ENCODE results near the gene CDHR1.

The CDHR1 gene

GRCh38 chr10:84257343-84258020, 63.1 kb downstream of the CDHR1 start:
- no peak overlapping the region for H3K4me2 ChIP-seq (ENCODE audit: low read length)
- no peak overlapping the region for H3K4me3 ChIP-seq (ENCODE audit: low read length)
- H3K36me3 ChIP-seq (ENCODE audit: insufficient read depth, low read length) = no peaks in the 10 kb centered on the region
- peaks cover 36% of the 10 kb centered on the region for H3K27me3 ChIP-seq (ENCODE audit: control insufficient read depth, insufficient read depth, low read length)
- H3K9me3 ChIP-seq (replicated peaks; ENCODE audit: low read length) = no peaks in the 10 kb centered on the region
- no peaks in the 10 kb centered on the region for H3K4me1 ChIP-seq (ENCODE audit: control insufficient read depth, insufficient read depth, low read length)
- no peak overlapping the region for H3K9ac ChIP-seq (ENCODE audit: low read depth, low read length)

- Histone ChIP-seq H3K9ac (ENCODE audit: low read depth, low read length) (no peak overlapping the region), H3K4me1 (ENCODE audit: control insufficient read depth, insufficient read depth, low read length) (no peaks in the 10 kb centered on the region), H3K9me3 (replicated peaks; ENCODE audit: low read length) (no peaks in the 10 kb centered on the region)
Measured at GRCh38 chr10:84258034-84258695, 63.8 kb downstream of the CDHR1 start.

GRCh38 chr10:84261236-84261915, 67.0 kb downstream of the CDHR1 start:
- H3K9me3 ChIP-seq (replicated peaks; ENCODE audit: low read length) = no peaks in the 10 kb centered on the region

More at GRCh38 chr10:84258034-84258695, 63.8 kb downstream of the CDHR1 start:
- H3K4me2 ChIP-seq (ENCODE audit: low read length) = no peak overlapping the region
- H3K36me3 ChIP-seq (ENCODE audit: insufficient read depth, low read length) = no peaks in the 10 kb centered on the region
- H3K27me3 ChIP-seq (ENCODE audit: control insufficient read depth, insufficient read depth, low read length) = peaks cover 38% of the 10 kb centered on the region
- no peak overlapping the region for H3K4me3 ChIP-seq (ENCODE audit: low read length)

DNA sequence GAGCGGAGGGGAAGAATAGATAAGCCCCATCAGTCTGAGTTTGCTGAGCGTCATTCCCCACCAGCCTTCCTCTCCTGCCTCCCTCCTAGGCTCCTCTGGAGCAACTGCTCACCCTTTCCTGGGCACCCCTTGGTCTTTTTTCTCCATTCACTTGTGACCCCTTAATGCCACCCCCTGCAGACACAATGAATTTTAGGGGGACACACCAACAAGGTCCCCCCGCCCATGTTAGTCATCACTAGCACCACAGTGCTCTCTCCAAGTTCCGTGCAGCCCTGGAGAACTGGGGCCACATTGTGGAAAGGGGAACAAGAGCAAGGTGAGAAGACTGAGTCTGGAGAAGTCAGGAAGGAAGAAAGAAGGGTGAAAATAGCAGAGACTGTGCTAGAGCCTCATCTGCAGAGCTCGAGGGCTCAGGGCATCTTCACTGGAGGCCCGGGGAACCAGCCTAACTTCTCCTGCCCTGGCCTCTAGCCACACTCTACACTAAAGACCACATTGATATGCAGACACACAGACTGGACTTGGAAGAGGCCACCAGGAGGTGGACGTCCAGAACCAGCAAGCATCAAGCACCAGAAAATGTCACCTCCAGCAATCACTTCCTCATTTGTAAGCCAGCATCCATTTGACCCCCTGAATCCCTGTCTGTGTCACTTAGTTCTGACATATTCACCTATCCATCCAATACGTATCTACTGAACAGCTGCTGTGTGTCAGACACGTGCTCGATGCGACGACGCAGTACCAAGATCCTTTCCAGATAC, 68.0 kb downstream of the CDHR1 start:
- Histone ChIP-seq H3K27me3 (ENCODE audit: control insufficient read depth, insufficient read depth, low read length) (peaks cover 23% of the 10 kb centered on the region), H3K4me3 (ENCODE audit: low read length) (no peak overlapping the region), H3K4me2 (ENCODE audit: low read length) (no peak overlapping the region), H3K9ac (ENCODE audit: low read depth, low read length) (no peak overlapping the region), H3K9me3 (replicated peaks; ENCODE audit: low read length) (no peaks in the 10 kb centered on the region), H3K36me3 (ENCODE audit: insufficient read depth, low read length) (no peaks in the 10 kb centered on the region), H3K4me1 (ENCODE audit: control insufficient read depth, insufficient read depth, low read length) (no peaks in the 10 kb centered on the region)

More at GRCh38 chr10:84261236-84261915, 67.0 kb downstream of the CDHR1 start:
- Histone ChIP-seq H3K4me2 (ENCODE audit: low read length) (no peak overlapping the region), H3K27me3 (ENCODE audit: control insufficient read depth, insufficient read depth, low read length) (peaks cover 23% of the 10 kb centered on the region), H3K4me3 (ENCODE audit: low read length) (no peak overlapping the region), H3K4me1 (ENCODE audit: control insufficient read depth, insufficient read depth, low read length) (no peaks in the 10 kb centered on the region), H3K9ac (ENCODE audit: low read depth, low read length) (no peak overlapping the region), H3K36me3 (ENCODE audit: insufficient read depth, low read length) (no peaks in the 10 kb centered on the region)

DNA sequence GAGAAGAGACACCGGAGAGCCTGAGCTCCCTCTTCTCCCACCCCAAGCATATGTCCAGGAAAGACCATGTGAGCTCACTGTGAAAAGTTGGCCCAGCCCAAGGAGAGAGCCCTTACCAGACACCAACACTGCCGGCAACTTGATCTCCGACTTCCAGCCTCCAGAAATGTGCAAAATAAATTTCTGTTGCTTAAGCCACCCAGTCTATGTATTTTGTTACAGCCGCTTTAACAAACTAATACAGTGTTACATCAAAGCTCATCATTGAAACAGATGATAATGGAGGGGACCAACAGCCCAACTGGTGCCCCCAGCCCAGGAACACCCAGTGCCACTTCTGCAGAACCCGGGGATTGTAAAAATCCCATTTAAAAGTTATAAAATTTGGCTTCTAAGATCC, 69.4 kb downstream of the CDHR1 start:
- Histone ChIP-seq H3K4me2 (ENCODE audit: low read length) (no peak overlapping the region), H3K9ac (ENCODE audit: low read depth, low read length) (no peak overlapping the region), H3K27me3 (ENCODE audit: control insufficient read depth, insufficient read depth, low read length) (peaks cover 20% of the 10 kb centered on the region), H3K4me1 (ENCODE audit: control insufficient read depth, insufficient read depth, low read length) (peaks cover 4% of the 10 kb centered on the region), H3K9me3 (replicated peaks; ENCODE audit: low read length) (no peaks in the 10 kb centered on the region), H3K36me3 (ENCODE audit: insufficient read depth, low read length) (no peaks in the 10 kb centered on the region), H3K4me3 (ENCODE audit: low read length) (no peak overlapping the region)

GRCh38 chr10:84264611-84265141, 70.3 kb downstream of the CDHR1 start:
- H3K4me3 ChIP-seq (ENCODE audit: low read length) = no peak overlapping the region
- peaks cover 9% of the 10 kb centered on the region for H3K4me1 ChIP-seq (ENCODE audit: control insufficient read depth, insufficient read depth, low read length)
- H3K4me2 ChIP-seq (ENCODE audit: low read length) = peak overlapping the region; percentile 49
- no peak overlapping the region for H3K9ac ChIP-seq (ENCODE audit: low read depth, low read length)
- no peaks in the 10 kb centered on the region for H3K9me3 ChIP-seq (replicated peaks; ENCODE audit: low read length)
- H3K36me3 ChIP-seq (ENCODE audit: insufficient read depth, low read length) = no peaks in the 10 kb centered on the region
- peaks cover 20% of the 10 kb centered on the region for H3K27me3 ChIP-seq (ENCODE audit: control insufficient read depth, insufficient read depth, low read length)

GRCh38 chr10:84265418-84265817, 71.1 kb downstream of the CDHR1 start:
- no peaks in the 10 kb centered on the region for H3K9me3 ChIP-seq (replicated peaks; ENCODE audit: low read length)
- no peak overlapping the region for H3K9ac ChIP-seq (ENCODE audit: low read depth, low read length)

GRCh38 chr10:84267503-84268126, 73.3 kb downstream of the CDHR1 start:
- Histone ChIP-seq H3K9me3 (replicated peaks; ENCODE audit: low read length) (no peaks in the 10 kb centered on the region), H3K4me3 (ENCODE audit: low read length) (no peak overlapping the region), H3K27me3 (ENCODE audit: control insufficient read depth, insufficient read depth, low read length) (peaks cover under 1% of the 10 kb centered on the region), H3K4me2 (ENCODE audit: low read length) (no peak overlapping the region), H3K36me3 (ENCODE audit: insufficient read depth, low read length) (no peaks in the 10 kb centered on the region), H3K9ac (ENCODE audit: low read depth, low read length) (no peak overlapping the region), H3K4me1 (ENCODE audit: control insufficient read depth, insufficient read depth, low read length) (peaks cover 18% of the 10 kb centered on the region)

More at GRCh38 chr10:84265418-84265817, 71.1 kb downstream of the CDHR1 start:
- Histone ChIP-seq H3K4me3 (ENCODE audit: low read length) (no peak overlapping the region), H3K4me1 (ENCODE audit: control insufficient read depth, insufficient read depth, low read length) (peaks cover 15% of the 10 kb centered on the region), H3K27me3 (ENCODE audit: control insufficient read depth, insufficient read depth, low read length) (peaks cover 19% of the 10 kb centered on the region), H3K36me3 (ENCODE audit: insufficient read depth, low read length) (no peaks in the 10 kb centered on the region), H3K4me2 (ENCODE audit: low read length) (no peak overlapping the region)

GRCh38 chr10:84269162-84269561, 74.8 kb downstream of the CDHR1 start:
- no peak overlapping the region for H3K4me3 ChIP-seq (ENCODE audit: low read length)
- no peak overlapping the region for H3K4me2 ChIP-seq (ENCODE audit: low read length)
- H3K27me3 ChIP-seq (ENCODE audit: control insufficient read depth, insufficient read depth, low read length) = no peaks in the 10 kb centered on the region
- no peak overlapping the region for H3K9ac ChIP-seq (ENCODE audit: low read depth, low read length)
- H3K36me3 ChIP-seq (ENCODE audit: insufficient read depth, low read length) = no peaks in the 10 kb centered on the region
- peaks cover 18% of the 10 kb centered on the region for H3K4me1 ChIP-seq (ENCODE audit: control insufficient read depth, insufficient read depth, low read length)
- H3K9me3 ChIP-seq (replicated peaks; ENCODE audit: low read length) = no peaks in the 10 kb centered on the region

Measured in skeletal muscle satellite cell (primary cell).